Breast epithelium (tissue), 4 donors: ENCODE data around the gene GADD45G. TPM values are rescaled to one million over a fixed set of nuclear protein-coding genes. Genes with fewer than 3 reads are reported as not detected.
A peak's percentile ranks its signal among the peaks of the same experiment; 100 is the strongest.

Source experiments
- DNase-seq, 2 donors: peaks; one replicate each; pipeline ENCODE4 v3.0.0-alpha.2; 2019; ENCODE audit warnings: low spot score in 2 of 2
- H3K27ac ChIP-seq, 2 donors: fragments of 200-600 bp; sonication (generic) in 1 of 2; one replicate each; pipeline ENCODE4 v1.5.1; 2016 to 2019; ENCODE audit warnings: mild to moderate bottlenecking in 1 of 2
- H3K27me3 ChIP-seq, 2 donors: fragments of 200-600 bp; sonication (generic) in 1 of 2; one replicate each; pipeline versions ENCODE4 v1.5.1 to v1.6.0; 2017 to 2019; ENCODE audit warnings: control low read depth in 1 of 2, mild to moderate bottlenecking in 1 of 2
- H3K36me3 ChIP-seq: fragments of 200-600 bp; one replicate; pipeline ENCODE4 v1.5.1; 2019
- H3K4me1 ChIP-seq, 2 donors: fragments of 200-600 bp; sonication (generic); one replicate each; pipeline ENCODE4 v1.5.1; 2016 to 2019; ENCODE audit warnings: control low read depth in 1 of 2
- H3K4me3 ChIP-seq, 3 donors: fragments of 200-600 bp; sonication (generic); 1 replicate in 2 of 3; 2 replicates in 1 of 3; pipeline ENCODE4 v1.5.1; 2016 to 2019; ENCODE audit warnings: mild to moderate bottlenecking in 3 of 3, moderate library complexity in 2 of 3
- H3K9me3 ChIP-seq, 2 donors: fragments of 200-600 bp; sonication (generic) in 1 of 2; one replicate each; pipeline ENCODE4 v1.5.1; 2016 to 2019; ENCODE audit warnings: control low read depth in 1 of 2
- CTCF ChIP-seq, 3 donors: fragments of 450-650 bp; IDR thresholded peaks; one replicate each; pipeline ENCODE4 v1.5.1; 2016 to 2017; ENCODE audit warnings: antibody characterized with exemption in 3 of 3, mild to moderate bottlenecking in 3 of 3, moderate library complexity in 3 of 3
- POLR2A ChIP-seq: fragments of 450-650 bp; IDR thresholded peaks from one replicate; pipeline ENCODE4 v1.6.1; 2016; ENCODE audit warnings: antibody characterized with exemption, mild to moderate bottlenecking, moderate library complexity
- POLR2AphosphoS5 ChIP-seq, 3 donors: sonication (generic); formaldehyde crosslinking; IDR thresholded peaks; one replicate each; pipeline ENCODE4 v1.6.1; 2017; ENCODE audit warnings: antibody characterized with exemption in 3 of 3
- intact Hi-C: fragments of 100-400 bp; cut with DNase I; formaldehyde crosslinking; loops from one replicate; pipeline ENCODE4 v1.15.1; 2023; ENCODE audit warnings: low total_unique reads
- total RNA-seq, 3 donors: library from RNA; depleted of rRNA; stranded (reverse); fragments of >200 nt; gene quantifications; one replicate each; pipeline ENCODE4 v1.1.0, GENCODE V29; 2016

The GADD45G gene
- total RNA-seq, 3 donors from 2014 or later, result 13.0 to 24.3 (median 15.8) TPM

- Histone ChIP-seq H3K27me3 (no peaks in the 10 kb centered on the region), H3K4me3 (no peak overlapping the region), H3K36me3 (no peaks in the 10 kb centered on the region), H3K27ac (no peak overlapping the region), H3K9me3 (no peaks in the 10 kb centered on the region), H3K4me1 (peaks cover 6 to 13% of the 10 kb centered on the region in 2 donors)
- TF ChIP-seq CTCF (IDR thresholded peaks at IDR 0.05), result no peak
- no peak for TF ChIP-seq POLR2A
- TF ChIP-seq POLR2AphosphoS5 (IDR thresholded peaks at IDR 0.05), result no peak
- intact Hi-C loops, result loop anchor here (10.0 kb wide), 1 partner anchor 503 kb away; no protein-coding TSS in a partner anchor
- DNase-seq, result no peak
Observed at GRCh38 chr9:89601306-89601705, 3.5 kb upstream of the GADD45G start.

- Histone ChIP-seq H3K4me1 (peaks cover 6 to 20% of the 10 kb centered on the region in 2 donors), H3K36me3 (no peaks in the 10 kb centered on the region), H3K9me3 (no peaks in the 10 kb centered on the region), H3K27ac (no peak overlapping the region), H3K27me3 (no peaks in the 10 kb centered on the region), H3K4me3 (no peak overlapping the region)
- no peak for DNase-seq
- no peak for TF ChIP-seq POLR2AphosphoS5 (IDR thresholded peaks at IDR 0.05)
- no peak for TF ChIP-seq POLR2A
- TF ChIP-seq CTCF (IDR thresholded peaks at IDR 0.05), result no peak
- intact Hi-C loops, result loop anchor here (10.0 kb wide), 1 partner anchor 503 kb away; no protein-coding TSS in a partner anchor
Observed at GRCh38 chr9:89601856-89602562, 2.8 kb upstream of the GADD45G start.

- peak overlapping the region in 1 of 2 donors; percentile 13 for H3K27ac ChIP-seq
- TF ChIP-seq POLR2AphosphoS5 (IDR thresholded peaks at IDR 0.05) (no peak), CTCF (IDR thresholded peaks at IDR 0.05) (peak; percentile 53 to 92 (median 85))
- peak; percentile 83 to 90 for DNase-seq
- no peaks in the 10 kb centered on the region for H3K27me3 ChIP-seq
- H3K9me3 ChIP-seq, result no peaks in the 10 kb centered on the region
- H3K4me3 ChIP-seq, result peak overlapping the region; percentile 65 to 79 (median 71)
- H3K36me3 ChIP-seq, result no peaks in the 10 kb centered on the region
- intact Hi-C loops, result loop anchor here (10.0 kb wide), 1 partner anchor 502 kb away; no protein-coding TSS in a partner anchor
- H3K4me1 ChIP-seq, result peaks cover 6 to 22% of the 10 kb centered on the region in 2 donors
Observed at GRCh38 chr9:89602978-89603766, 1.6 kb upstream of the GADD45G start.

DNA sequence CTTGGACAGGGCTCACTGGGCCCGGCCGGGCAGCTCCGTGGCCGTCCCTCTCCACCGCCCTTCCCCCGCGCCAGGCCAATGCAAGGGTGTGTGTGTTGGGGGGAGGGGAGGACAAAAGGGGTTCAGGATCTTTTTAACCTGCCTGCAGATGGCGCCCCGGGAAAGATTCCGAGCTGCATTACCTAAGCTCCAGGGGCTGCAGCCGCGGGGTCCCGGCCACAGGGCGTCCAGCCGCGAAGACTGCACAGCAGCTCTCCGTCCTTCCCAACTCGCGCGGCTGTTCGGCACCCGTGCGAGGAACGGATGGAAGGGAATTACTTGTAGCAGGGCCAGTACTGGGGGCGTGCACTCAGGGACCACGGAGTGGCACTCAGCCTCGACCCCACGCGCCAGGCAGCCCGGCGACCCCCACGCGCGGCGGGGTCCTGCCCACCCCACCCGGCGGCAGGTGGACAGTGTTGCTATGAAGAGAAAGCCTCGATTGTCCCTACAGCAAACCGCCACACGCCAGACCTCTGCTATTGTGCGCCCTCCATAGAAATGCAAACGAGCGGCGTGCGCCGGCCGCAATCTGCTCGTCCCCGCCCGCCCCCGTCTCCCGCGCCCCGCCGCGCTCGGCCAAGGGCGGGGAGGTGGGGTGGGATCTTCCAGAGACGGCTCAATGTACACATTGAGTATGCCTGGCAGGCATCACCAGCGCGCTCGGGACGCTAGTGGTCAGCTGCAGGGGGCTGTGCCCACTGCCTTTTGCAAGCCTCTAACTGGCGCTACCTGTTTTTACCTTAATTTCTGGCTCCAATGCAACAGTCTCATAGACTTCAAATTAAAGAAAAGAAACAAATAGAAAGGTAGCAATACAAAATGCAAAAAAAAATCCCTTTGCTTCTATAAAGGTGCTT lies 796 bp upstream of the GADD45G start:
- DNase-seq, result peak; percentile 24 to 74
- TF ChIP-seq POLR2A (no peak), CTCF (IDR thresholded peaks at IDR 0.05) (peak in 2 of 3 donors; percentile 42 to 44)
- Histone ChIP-seq H3K36me3 (no peaks in the 10 kb centered on the region), H3K27ac (no peak overlapping the region), H3K4me1 (peaks cover 6 to 22% of the 10 kb centered on the region in 2 donors), H3K9me3 (no peaks in the 10 kb centered on the region), H3K27me3 (no peaks in the 10 kb centered on the region), H3K4me3 (peak overlapping the region; percentile 65 to 79 (median 71))
- intact Hi-C loops, result loop anchor here (10.0 kb wide), 1 partner anchor 501 kb away; no protein-coding TSS in a partner anchor
